Measurements from ENCODE around the gene NHSL2. TPM values are rescaled to one million over a fixed set of nuclear protein-coding genes. Genes with fewer than 3 reads are reported as not detected.
"Not testable (repeated sequence)": the region's sequence is repeated elsewhere in the genome, so short reads cannot be mapped to it uniquely, and the experiment has no call there.

The NHSL2 gene
- total and polyA plus RNA-seq, 8 donors, result 7.0 to 15.3 (median 9.5) TPM

GRCh38 chrX:72053508-72053907 is 142.9 kb downstream of the NHSL2 start:
- TF ChIP-seq CTCF (IDR thresholded peaks at IDR 0.05), result no peak
- intact Hi-C loops (cut with DNase I), result no loop called here
- H3K27ac ChIP-seq, result no peak overlapping the region
- peaks cover 0 to 14% of the 10 kb centered on the region in 2 donors for H3K27me3 ChIP-seq
- ATAC-seq, result no peak
- no peaks in the 10 kb centered on the region for H3K9me3 ChIP-seq
- H3K4me1 ChIP-seq, result peaks cover 0 to 17% of the 10 kb centered on the region in 2 donors
- no peak overlapping the region for H3K4me3 ChIP-seq
- no peak for DNase-seq
- H3K36me3 ChIP-seq, result no peaks in the 10 kb centered on the region

- DNase-seq, result no peak
- no peak for TF ChIP-seq CTCF (IDR thresholded peaks at IDR 0.05)
- H3K27me3 ChIP-seq, result peaks cover 0 to 17% of the 10 kb centered on the region in 2 donors
- no peaks in the 10 kb centered on the region for H3K9me3 ChIP-seq
- no peak overlapping the region for H3K27ac ChIP-seq
- H3K36me3 ChIP-seq, result no peaks in the 10 kb centered on the region
- H3K4me3 ChIP-seq, result no peak overlapping the region
- no peak for ATAC-seq
- peaks cover 0 to 19% of the 10 kb centered on the region in 2 donors for H3K4me1 ChIP-seq
- intact Hi-C loops (cut with DNase I), result no loop called here
Observed at GRCh38 chrX:72054779-72055489, 144.3 kb downstream of the NHSL2 start.

GRCh38 chrX:72057331-72057730 is 146.7 kb downstream of the NHSL2 start:
- Histone ChIP-seq H3K9me3 (no peaks in the 10 kb centered on the region), H3K27ac (peak overlapping the region in 1 of 2 donors; percentile 55), H3K4me1 (peaks cover 0 to 19% of the 10 kb centered on the region in 2 donors), H3K27me3 (peaks cover 0 to 11% of the 10 kb centered on the region in 2 donors), H3K4me3 (no peak overlapping the region), H3K36me3 (no peaks in the 10 kb centered on the region)
- ATAC-seq (no peak), DNase-seq (no peak)
- TF ChIP-seq CTCF (IDR thresholded peaks at IDR 0.05), result no peak
- intact Hi-C loops (cut with DNase I), result no loop called here

- H3K36me3 ChIP-seq, result no peaks in the 10 kb centered on the region
- no peaks in the 10 kb centered on the region for H3K9me3 ChIP-seq
- peak overlapping the region in 1 of 2 donors; percentile 55 for H3K27ac ChIP-seq
- TF ChIP-seq CTCF (IDR thresholded peaks at IDR 0.05), result no peak
- peaks cover 0 to 19% of the 10 kb centered on the region in 2 donors for H3K4me1 ChIP-seq
- H3K27me3 ChIP-seq, result peaks cover 0 to 11% of the 10 kb centered on the region in 2 donors
- no peak overlapping the region for H3K4me3 ChIP-seq
- DNase-seq, result no peak
- intact Hi-C loops (cut with DNase I), result no loop called here
- ATAC-seq, result no peak
Observed at GRCh38 chrX:72057849-72058248, 147.2 kb downstream of the NHSL2 start.

- ATAC-seq; H3K9me3 ChIP-seq; H3K27ac ChIP-seq; intact Hi-C loops (cut with DNase I); H3K4me3 ChIP-seq; DNase-seq; H3K36me3 ChIP-seq: not testable (repeated sequence)
- Histone ChIP-seq H3K4me1 (peaks cover 0 to 19% of the 10 kb centered on the region in 2 donors), H3K27me3 (peaks cover 0 to 11% of the 10 kb centered on the region in 2 donors)
Observed at GRCh38 chrX:72058346-72058745, 147.7 kb downstream of the NHSL2 start.

All from left lung (tissue), 10 donors.